Melanocyte of skin (primary cell): ENCODE data around the gene UBE2V1. TPM values are rescaled to one million over a fixed set of nuclear protein-coding genes. Genes with fewer than 3 reads are reported as not detected.

Source experiments
- total RNA-seq, 2 donors: library from RNA; depleted of rRNA; stranded (reverse); fragments of >200 nt; gene quantifications; 2 replicates each; pipeline ENCODE4 v1.2.3, GENCODE V29; 2012

The UBE2V1 gene
- total RNA-seq = 10 to 100 TPM; 63.0 to 88.6 TPM

DNA sequence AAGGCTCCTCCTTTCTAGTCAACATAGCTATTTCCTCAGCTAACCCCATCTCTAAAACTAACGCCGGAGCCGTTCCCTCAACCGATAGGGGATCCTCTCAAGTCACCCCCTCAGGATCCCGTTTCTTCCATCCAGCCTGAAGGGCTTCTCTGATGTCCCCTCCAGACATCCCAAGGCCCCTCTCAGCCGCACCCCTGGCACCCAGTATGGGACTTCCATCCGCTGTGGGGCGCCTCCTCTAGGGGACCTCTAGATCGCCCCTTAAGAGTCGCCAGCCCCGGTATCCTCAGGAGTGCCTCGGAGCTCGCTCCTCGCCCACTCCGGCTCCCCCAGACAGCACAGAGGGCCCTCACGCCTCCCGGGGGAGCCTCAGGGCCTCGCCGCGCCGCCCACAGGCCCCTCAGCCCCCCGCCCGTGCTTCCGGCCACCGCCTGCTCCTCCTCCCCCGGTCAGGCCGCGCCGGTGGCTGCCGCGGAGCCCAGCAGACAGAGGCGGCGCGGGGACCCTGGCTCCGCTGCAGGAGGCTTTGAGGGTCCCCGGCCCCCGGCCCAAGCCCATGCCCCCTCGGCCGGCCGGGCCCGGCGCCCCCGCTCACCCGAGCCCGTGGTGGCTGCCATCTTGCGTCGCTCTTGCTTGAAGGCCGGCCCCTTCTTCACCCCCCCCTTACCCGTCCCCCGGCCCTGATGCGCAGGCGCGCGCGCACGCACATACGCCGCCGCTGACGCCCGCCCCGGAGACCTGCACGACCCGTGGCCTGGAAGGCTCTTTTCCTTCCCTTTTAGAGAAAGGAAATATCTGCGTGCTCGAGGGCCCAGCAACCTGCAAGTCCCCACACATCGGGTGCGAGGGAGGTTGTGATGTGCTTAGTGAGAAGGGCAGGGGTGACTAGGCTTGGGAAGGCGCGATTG is at the start of gene UBE2V1:
TSS of gene UBE2V1 (minus strand) at position 639 of the 908 bp plus-strand sequence. CDS start at position 617, 22 bp downstream.

GRCh38 chr20:50153500-50154377 is 40.8 kb upstream of the UBE2V1 start, which contains the start of gene PEDS1:
PEDS1 (minus strand) TSS chr20:50153723; CDS start chr20:50153637, 86 bp downstream.

Other genes with a start within 250 kb of the UBE2V1 start
- gene SPATA2, start 197.6 kb downstream of the UBE2V1 start, total RNA-seq = 1 to 10 TPM; 5.0 to 5.5 TPM
- gene RNF114, start 176.8 kb downstream of the UBE2V1 start, total RNA-seq = 100 to 1,000 TPM; 137 to 175 TPM
- gene SNAI1, start 130.2 kb downstream of the UBE2V1 start, total RNA-seq = under 1 TPM in 1 of 2 donors, not detected in 1; 0.33 TPM
- gene PEDS1, start 40.6 kb upstream of the UBE2V1 start, total RNA-seq = 10 to 100 TPM; 27.2 to 29.0 TPM
- 10 to 100 TPM; 41.3 to 51.3 TPM for gene CEBPB, start 77.7 kb upstream of the UBE2V1 start, total RNA-seq